GM06990 (cell line): ENCODE results near the gene PRKG1.
"Not testable (repeated sequence)": the region's sequence is repeated elsewhere in the genome, so short reads cannot be mapped to it uniquely, and the experiment has no call there.

ENCODE experiments used
- DNase-seq: peaks from one replicate; pipeline ENCODE4 v3.0.0-alpha.2; 2011; ENCODE audit not compliant: insufficient read length; ENCODE audit errors: extremely low read depth
- H3K27me3 ChIP-seq: replicated peaks from 2 replicates; pipeline ENCODE4 v1.6.0; 2011; ENCODE audit warnings: low read length; ENCODE audit not compliant: control insufficient read depth, insufficient read depth
- H3K36me3 ChIP-seq: 2 replicates; pipeline ENCODE4 v1.5.1; 2011; ENCODE audit warnings: low read length; ENCODE audit not compliant: control insufficient read depth, insufficient read depth
- H3K4me3 ChIP-seq: replicated peaks from 2 replicates; pipeline ENCODE4 v1.5.1; 2011; ENCODE audit warnings: low read depth, mild to moderate bottlenecking, control low read depth, low read length
- CTCF ChIP-seq: IDR thresholded peaks from 2 replicates; pipeline ENCODE4 v1.5.1; 2011; ENCODE audit warnings: low read length, control low read depth, mild to moderate bottlenecking, inconsistent platforms; ENCODE audit not compliant: insufficient read depth, poor library complexity, severe bottlenecking

PRKG1 gene

GRCh38 chr10:51255381-51255780, 181.1 kb downstream of the PRKG1 start:
- Histone ChIP-seq H3K4me3 (no peak overlapping the region), H3K27me3 (no peaks in the 10 kb centered on the region), H3K36me3 (no peaks in the 10 kb centered on the region)
- TF ChIP-seq CTCF: no peak
- no peak for DNase-seq

- DNase-seq: no peak
- TF ChIP-seq CTCF: no peak
- no peak overlapping the region for H3K4me3 ChIP-seq
- H3K27me3 ChIP-seq: no peaks in the 10 kb centered on the region
- H3K36me3 ChIP-seq: no peaks in the 10 kb centered on the region
Observed at GRCh38 chr10:51257511-51258248, 183.4 kb downstream of the PRKG1 start.

GRCh38 chr10:51260376-51260775, 186.1 kb downstream of the PRKG1 start:
- no peak for TF ChIP-seq CTCF
- no peak for DNase-seq
- Histone ChIP-seq H3K27me3 (no peaks in the 10 kb centered on the region), H3K4me3 (no peak overlapping the region), H3K36me3 (no peaks in the 10 kb centered on the region)

- Histone ChIP-seq H3K27me3 (no peaks in the 10 kb centered on the region), H3K36me3 (no peaks in the 10 kb centered on the region), H3K4me3 (no peak overlapping the region)
- no peak for TF ChIP-seq CTCF
- DNase-seq: no peak
Observed at GRCh38 chr10:51266496-51266895, 192.2 kb downstream of the PRKG1 start.

GRCh38 chr10:51267980-51268570, 193.8 kb downstream of the PRKG1 start:
- DNase-seq, H3K27me3 ChIP-seq, H3K4me3 ChIP-seq: not testable (repeated sequence)

GRCh38 chr10:51269821-51270220, 195.5 kb downstream of the PRKG1 start:
- no peak overlapping the region for H3K4me3 ChIP-seq
- H3K36me3 ChIP-seq: no peaks in the 10 kb centered on the region
- no peaks in the 10 kb centered on the region for H3K27me3 ChIP-seq
- TF ChIP-seq CTCF: no peak
- no peak for DNase-seq

More at GRCh38 chr10:51267980-51268570, 193.8 kb downstream of the PRKG1 start:
- H3K36me3 ChIP-seq: not testable (repeated sequence)
